ENCODE measurements around the gene VPS35. TPM values are rescaled to one million over a fixed set of nuclear protein-coding genes. Genes with fewer than 3 reads are reported as not detected.

The VPS35 gene
- polyA plus RNA-seq, 2 of the 4 experiments (the other 2 are of a cell fraction) = 82.3 to 85.5 TPM

- TF ChIP-seq HMGXB4 (CRISPR knock-in tag; IDR thresholded peaks at IDR 0.05; ENCODE audit: borderline replicate concordance) = no peak
- TF ChIP-seq PBX3 (IDR thresholded peaks at IDR 0.05) = no peak
- no peak for TF ChIP-seq TFCP2L1 (CRISPR knock-in tag; IDR thresholded peaks at IDR 0.05)
- no peak for TF ChIP-seq SMC3 (IDR thresholded peaks at IDR 0.05)
These were observed 40.5 kb upstream of the VPS35 start (continued) for GRCh38 chr16:46729326-46729995.

GRCh38 chr16:46728806-46729205, 39.8 kb upstream of the VPS35 start:
- no peak for TF ChIP-seq BCL3 (IDR thresholded peaks at IDR 0.05)
- TF ChIP-seq SREBF2 (IDR thresholded peaks at IDR 0.05) = no peak
- no peak for TF ChIP-seq JUN (IDR thresholded peaks at IDR 0.05)
- TF ChIP-seq HOXA7 (CRISPR knock-in tag; IDR thresholded peaks at IDR 0.05) = no peak
- H3K4me3 ChIP-seq = no peak overlapping the region
- FAIRE-seq = no peak
- WGBS (ENCODE audit: missing lambda C conversion rate) = 81% methylated on average over 14 of the region's 14 CpGs
- ATAC-seq = no peak
- H3K4me1 ChIP-seq = no peaks in the 10 kb centered on the region
- CTCF ChIA-PET = no interaction called here
- no peak overlapping the region for H3K27ac ChIP-seq
- no peak for DNase-seq (ENCODE audit: low read depth in 1 of 2, low spot score in 1 of 2)
- peaks cover 13% of the 10 kb centered on the region; the same call in 1 of the 3 replicates for H3K9me3 ChIP-seq
- POLR2A ChIA-PET = no interaction called here
- no peak overlapping the region for H3K4me2 ChIP-seq

- 82% methylated on average over 9 of the region's 9 CpGs for WGBS (ENCODE audit: missing lambda C conversion rate)
- no peak overlapping the region for H3K27ac ChIP-seq
- no peak for DNase-seq (ENCODE audit: low read depth in 1 of 2, low spot score in 1 of 2)
- H3K9me3 ChIP-seq = peaks cover 13% of the 10 kb centered on the region; the same call in 1 of the 3 replicates
- no peak overlapping the region for H3K4me3 ChIP-seq
- FAIRE-seq = no peak
- H3K4me2 ChIP-seq = no peak overlapping the region
- TF ChIP-seq GATA3 (IDR thresholded peaks at IDR 0.05; ENCODE audit: borderline replicate concordance) (no peak), SREBF2 (IDR thresholded peaks at IDR 0.05) (no peak), HOXA7 (CRISPR knock-in tag; IDR thresholded peaks at IDR 0.05) (no peak), NPAS2 (CRISPR knock-in tag; IDR thresholded peaks at IDR 0.05; ENCODE audit: borderline replicate concordance) (no peak), MAX (IDR thresholded peaks at IDR 0.05) (no peak), RARB (CRISPR knock-in tag; IDR thresholded peaks at IDR 0.05) (no peak), TFCP2L1 (CRISPR knock-in tag; IDR thresholded peaks at IDR 0.05) (no peak), PHF8 (IDR thresholded peaks at IDR 0.05; ENCODE audit: borderline replicate concordance, low read depth) (no peak), FOSL2 (IDR thresholded peaks at IDR 0.05) (no peak), FOSL2 (CRISPR knock-in tag; IDR thresholded peaks at IDR 0.05) (no peak), HMGXB4 (CRISPR knock-in tag; IDR thresholded peaks at IDR 0.05; ENCODE audit: borderline replicate concordance) (no peak), E2F6 (IDR thresholded peaks at IDR 0.05; ENCODE audit: borderline replicate concordance, low read depth) (no peak), NFE2L2 (conservative IDR thresholded peaks at IDR 0.05; ENCODE audit: low read length) (no peak)
- POLR2A ChIA-PET = no interaction called here
- no peak for ATAC-seq
- CTCF ChIA-PET = interaction anchor here (0.8 kb wide), 1 partner anchor 10 kb away, joined by 3 read pairs; no protein-coding TSS in a partner anchor
- no peaks in the 10 kb centered on the region for H3K4me1 ChIP-seq
These were observed 38.7 kb upstream of the VPS35 start for GRCh38 chr16:46727630-46728029.

Measured in A549 (cell line).